NCI-H1436 treated with DMSO at 0.1 percent for 48 hours (cell line): ENCODE results near the gene ALKBH7.
"Not testable (repeated sequence)": the region's sequence is repeated elsewhere in the genome, so short reads cannot be mapped to it uniquely, and the experiment has no call there.

ENCODE experiments used
- DNase-seq: peaks from one replicate; lab custom pipeline; 2025; lab: John Stamatoyannopoulos, UW

Gene ALKBH7, protein sequence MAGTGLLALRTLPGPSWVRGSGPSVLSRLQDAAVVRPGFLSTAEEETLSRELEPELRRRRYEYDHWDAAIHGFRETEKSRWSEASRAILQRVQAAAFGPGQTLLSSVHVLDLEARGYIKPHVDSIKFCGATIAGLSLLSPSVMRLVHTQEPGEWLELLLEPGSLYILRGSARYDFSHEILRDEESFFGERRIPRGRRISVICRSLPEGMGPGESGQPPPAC

DNA sequence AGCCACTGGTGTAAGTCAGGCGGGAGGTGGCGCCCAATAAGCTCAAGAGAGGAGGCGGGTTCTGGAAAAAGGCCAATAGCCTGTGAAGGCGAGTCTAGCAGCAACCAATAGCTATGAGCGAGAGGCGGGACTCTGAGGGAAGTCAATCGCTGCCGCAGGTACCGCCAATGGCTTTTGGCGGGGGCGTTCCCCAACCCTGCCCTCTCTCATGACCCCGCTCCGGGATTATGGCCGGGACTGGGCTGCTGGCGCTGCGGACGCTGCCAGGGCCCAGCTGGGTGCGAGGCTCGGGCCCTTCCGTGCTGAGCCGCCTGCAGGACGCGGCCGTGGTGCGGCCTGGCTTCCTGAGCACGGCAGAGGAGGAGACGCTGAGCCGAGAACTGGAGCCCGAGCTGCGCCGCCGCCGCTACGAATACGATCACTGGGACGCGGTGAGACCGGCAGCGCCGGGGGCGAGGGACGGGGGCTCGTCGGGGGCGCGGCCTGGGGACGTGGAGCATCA is at the start of gene ALKBH7:
TSS of gene ALKBH7 (plus strand) at position 201 of the 502 bp plus-strand sequence. CDS start at position 228, 27 bp downstream.
- peak; percentile 99 for DNase-seq

DNA sequence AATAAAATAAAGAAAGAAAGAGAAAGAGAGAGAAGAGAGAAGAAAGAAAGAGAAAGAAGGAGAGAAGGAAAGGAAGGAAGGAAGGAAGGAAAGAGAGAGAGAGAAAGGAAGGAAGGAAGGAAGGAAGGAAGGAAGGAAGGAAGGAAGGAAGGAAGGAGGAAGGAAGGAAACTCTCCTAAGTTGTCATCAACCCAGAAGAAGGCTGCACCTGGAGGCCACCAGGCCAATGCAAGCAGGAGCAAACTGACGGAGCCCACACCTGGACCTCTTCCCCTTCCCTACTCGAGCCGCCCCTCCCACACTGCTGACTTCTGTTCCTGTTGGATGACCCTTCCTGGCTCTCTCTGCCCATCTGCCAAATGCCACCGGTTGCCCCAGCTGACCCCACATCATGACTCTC is 47.8 kb upstream of the ALKBH7 start:
- DNase-seq: no peak

DNA sequence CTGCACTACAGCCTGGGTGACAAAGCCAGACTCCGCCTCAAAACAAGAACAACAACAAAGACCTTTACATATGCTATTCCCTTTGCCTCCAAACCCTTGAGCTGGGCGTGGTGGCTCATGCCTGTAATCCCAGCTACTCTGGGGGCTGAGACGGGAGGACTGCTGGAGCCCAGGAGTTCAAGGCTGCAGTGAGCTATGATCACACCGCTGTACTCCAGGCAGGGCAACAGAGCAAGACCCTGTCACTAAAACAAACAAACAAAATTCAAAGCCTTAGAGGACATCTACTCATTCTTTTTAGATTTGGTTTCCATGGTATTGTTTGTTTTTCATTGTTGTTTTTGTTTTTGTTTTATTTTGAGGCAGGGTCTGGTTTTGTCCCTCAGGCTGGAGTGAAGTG is 47.0 kb upstream of the ALKBH7 start:
- no peak for DNase-seq

DNA sequence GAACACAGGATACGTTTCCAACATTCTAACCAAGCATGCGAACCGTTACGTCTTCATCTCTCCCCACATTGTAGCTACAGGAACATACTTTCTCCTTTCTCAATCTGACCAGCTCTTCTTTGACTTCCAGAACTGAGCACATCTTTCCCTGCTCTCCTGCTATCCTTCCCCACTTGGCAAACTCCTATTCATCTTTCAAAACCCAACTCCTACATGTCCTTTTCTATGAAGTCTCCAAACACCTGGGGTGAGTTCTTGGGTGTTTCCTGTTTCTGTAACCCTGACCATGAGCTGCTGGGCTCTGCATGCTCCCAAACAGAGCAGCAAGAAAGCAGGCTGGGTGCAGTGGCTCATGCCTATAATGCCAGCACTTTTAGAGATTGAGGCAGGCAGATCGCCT is 45.8 kb upstream of the ALKBH7 start:
- DNase-seq: no peak

DNA sequence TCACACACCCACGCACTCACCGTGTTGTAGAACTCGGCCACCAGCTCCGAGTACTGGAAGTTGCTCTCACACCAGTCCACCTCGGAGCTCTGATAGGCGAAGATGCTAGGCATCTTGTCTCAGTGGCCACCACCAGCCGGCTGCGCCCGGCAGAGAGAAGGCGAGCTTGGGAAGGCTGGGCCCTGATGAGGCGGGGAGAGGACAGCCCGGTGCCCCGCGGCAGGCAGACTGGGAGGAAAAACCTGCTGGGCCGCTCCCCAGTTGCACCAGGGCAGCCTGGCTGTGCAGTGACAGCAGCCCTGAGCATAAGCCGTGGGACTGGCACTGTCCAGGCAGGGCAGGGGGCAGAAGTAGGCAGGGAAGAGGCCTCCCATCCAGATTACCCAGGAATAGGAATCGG is 39.2 kb upstream of the ALKBH7 start, which contains the start of gene ACER1:
TSS of gene ACER1 (minus strand) at position 174 of the 400 bp plus-strand sequence. CDS start at position 113, 61 bp downstream.
- DNase-seq: no peak

DNA sequence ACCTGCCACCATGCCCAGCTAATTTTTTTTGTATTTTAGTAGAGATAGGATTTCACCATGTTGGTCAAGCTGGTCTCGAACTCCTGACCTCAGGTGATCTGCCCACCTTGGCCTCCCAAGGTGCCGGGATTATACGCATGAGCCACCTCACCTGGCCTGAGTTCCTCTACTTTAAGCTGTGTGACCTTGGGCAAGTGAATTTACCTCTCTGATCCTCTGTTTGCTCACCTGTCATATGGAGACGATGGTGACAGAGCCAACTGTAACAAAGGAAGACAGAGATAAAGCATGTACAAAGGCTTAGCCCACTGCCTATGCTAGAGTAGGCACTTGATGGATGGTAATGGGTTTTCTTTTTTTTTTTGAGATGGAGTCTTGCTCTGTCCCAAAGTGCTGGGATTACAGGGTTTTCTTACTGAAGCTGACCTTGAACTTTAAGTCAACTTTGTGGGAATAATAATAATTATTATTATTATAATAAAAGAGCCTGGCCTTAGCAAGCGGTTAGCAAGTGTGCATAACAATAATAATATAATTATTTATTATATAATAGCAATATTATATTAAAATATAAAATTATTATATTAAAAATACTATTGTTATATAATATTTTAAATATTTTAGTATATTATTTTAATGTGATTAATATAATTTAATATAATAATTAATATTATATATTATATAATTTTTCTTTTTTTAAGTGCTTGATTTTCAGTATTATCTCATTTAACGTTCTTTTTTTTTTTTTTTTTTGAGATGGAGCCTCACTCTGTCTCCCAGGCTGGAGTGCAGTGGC is 37.9 kb upstream of the ALKBH7 start:
- DNase-seq: no peak

DNA sequence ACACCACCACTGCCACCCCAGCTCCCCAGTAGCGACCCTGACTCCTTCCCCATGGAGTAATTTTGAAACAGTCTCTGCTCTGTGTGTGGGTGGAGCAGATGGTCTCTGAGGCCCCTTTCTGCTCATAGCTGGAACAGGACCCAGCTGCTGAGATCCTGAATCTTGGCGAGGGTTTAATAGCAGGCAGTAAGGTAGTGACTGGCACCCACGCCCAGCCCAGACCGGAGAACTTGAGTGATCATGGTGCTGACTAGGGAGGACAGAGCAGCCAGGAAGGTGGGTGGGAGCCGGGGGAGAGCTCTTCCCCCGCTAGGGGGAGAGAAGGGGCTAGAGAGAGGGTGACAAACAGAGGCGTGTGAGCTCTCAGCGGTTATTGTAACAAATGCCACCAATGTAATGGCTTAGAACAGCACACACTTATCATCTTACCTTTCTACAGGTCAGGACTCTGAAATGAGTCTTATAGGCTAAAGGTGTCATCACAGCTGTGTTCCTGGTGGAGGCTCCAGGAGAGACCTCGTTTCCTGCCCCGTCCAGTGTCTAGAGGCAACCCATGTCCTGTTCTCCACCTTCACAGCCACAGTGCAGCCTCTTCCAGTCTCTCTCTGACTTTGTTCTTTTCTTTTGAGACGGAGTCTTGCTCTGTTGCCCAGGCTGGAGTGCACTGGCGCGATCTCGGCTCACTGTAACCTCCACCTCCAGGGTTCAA is 31.9 kb upstream of the ALKBH7 start:
- DNase-seq: no peak

DNA sequence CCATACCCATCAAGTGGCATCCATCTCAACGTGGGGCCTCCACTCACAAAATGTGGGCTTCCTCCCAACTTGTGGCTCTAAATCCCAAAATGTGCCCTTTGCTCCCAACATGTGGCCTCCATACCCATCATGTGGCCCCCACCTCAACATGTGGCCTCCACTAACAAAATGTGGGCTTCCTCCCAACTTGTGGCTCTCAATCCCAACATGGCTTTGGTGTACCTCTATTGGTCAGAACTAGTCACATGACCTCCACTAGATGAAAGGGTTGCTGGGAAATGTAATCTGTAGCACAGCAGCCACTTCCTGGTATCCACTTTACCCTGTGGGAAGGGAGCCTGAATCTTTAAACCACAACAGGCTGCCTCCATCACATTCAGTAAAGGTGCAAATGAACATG is 29.1 kb upstream of the ALKBH7 start:
- no peak for DNase-seq

DNA sequence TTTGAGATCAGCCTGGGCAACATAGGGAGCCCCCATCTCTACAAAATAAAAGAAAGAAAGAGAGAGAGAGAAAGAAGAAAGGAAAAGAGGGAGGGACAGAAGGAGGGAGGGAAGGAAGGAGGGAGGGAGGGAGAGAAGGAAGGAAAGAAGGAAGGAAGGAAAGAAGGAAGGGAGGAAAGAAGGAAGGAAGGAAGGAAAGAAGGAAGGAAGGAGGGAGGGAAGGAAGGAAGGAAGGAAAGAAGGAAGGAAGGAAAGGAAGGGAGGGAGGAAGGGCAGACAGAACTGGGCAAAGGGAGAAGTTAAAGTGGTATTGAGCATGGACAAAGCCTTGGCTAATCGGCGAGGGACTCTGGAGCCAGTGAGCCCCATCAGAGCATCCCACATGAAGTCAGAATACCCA is 23.3 kb upstream of the ALKBH7 start:
- not testable (repeated sequence) for DNase-seq

DNA sequence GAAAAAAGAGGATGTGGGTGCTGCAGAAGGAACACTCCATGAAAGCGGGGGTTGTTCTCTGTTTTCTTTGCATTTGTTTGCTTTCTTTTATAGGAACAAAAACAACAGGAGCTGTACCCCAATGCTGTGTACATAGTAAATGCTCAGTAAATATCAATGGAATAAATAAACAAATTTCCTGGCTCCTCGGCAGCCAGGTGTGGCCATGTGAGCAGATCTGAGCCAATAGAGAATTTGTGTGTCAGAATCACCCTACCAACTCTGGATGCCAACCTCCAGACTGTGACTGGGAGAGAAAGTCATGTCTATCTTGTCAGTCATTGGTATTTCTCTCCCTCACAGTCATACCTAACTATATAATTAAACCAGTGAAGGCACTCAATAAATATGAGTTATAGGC is 21.9 kb upstream of the ALKBH7 start:
- no peak for DNase-seq

DNA sequence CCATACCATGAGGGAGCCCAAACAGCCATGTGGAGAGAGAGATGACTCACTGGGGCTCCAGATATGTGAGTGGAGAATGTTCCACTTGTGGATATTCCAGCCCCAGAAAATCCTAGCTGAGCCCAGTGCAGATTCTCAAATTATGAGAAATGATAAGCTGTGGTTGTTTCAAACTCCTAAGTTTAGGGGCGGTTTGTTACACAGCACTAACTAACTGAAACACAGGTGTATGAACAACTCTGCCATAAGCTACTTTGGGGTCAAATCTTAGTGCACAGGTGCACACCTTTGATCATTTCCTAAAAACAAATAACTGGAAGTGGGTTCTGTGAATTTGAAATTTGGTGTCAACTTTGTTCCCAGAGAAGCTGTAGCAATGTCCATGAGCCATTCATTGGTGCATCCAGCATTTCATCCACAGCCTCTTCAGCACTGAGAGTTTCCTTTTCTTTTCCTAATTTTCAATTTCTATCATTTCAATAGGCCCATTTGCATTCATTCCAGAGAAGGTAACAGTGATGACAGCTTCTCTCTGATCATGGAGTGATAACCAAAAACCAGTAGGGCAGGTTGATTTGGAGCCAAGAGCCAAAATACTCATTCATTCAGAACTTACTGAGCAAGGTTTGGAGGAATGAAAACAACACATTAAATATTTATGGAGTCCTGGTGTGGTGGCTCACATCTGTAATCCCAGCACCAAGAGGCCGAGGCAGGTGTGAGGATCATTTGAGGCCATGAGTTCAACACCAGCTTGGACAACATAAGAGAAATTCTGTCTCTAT is 20.0 kb upstream of the ALKBH7 start:
- DNase-seq: no peak

DNA sequence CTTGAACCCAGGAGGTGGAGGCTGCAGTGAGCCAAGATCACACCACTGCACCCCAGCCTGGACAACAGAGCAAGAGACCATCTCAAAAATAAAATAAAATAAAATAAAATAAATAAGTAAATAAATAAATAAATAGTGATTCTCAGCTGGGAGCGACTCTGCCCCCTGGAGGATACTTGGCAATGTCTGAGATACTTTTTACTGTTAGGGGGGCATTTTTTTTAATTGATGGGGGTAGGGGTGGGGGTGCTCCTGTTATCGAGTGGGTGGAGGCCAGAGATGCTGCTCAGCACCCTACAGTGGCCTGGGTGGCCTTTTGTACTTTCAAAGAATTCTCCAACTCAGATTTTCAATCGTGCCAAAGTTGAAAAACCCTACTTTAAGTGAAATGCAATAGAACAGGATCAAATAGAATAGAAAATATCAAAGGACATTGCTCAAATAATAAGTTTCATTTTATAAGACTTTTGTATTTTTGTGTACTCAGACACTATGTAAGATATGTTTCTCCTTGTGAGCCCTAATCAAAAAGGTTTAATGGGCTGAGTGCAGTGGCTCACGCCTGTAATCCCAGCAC is 18.4 kb upstream of the ALKBH7 start:
- no peak for DNase-seq

DNA sequence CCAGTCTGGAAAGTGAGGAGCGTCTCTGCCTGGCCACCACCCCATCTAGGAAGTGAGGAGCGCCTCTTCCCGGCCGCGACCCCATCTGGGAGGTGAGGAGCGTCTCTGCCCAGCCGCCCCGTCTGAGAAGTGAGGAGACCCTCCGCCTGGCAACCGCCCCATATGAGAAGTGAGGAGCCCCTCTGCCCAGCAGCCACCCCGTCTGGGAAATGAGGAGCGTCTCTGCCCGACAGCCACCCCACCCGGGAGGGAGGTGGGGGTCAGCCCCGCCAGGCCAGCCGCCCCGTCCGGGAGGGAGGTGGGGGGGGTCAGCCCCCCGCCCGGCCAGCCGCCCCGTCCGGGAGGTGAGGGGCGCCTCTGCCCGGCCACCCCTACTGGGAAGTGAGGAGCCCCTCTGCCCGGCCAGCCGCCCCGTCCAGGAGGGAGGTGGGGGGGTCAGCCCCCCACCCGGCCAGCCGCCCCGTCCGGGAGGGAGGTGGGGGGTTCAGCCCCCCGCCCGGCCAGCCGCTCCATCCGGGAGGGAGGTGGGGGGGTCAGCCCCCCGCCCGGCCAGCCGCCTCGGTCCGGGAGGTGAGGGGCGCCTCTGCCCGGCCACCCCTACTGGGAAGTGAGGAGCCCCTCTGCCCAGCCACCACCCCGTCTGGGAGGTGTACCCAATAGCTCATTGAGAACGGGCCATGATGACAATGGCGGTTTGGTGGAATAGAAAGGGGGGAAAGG is 17.1 kb upstream of the ALKBH7 start:
- not testable (repeated sequence) for DNase-seq

DNA sequence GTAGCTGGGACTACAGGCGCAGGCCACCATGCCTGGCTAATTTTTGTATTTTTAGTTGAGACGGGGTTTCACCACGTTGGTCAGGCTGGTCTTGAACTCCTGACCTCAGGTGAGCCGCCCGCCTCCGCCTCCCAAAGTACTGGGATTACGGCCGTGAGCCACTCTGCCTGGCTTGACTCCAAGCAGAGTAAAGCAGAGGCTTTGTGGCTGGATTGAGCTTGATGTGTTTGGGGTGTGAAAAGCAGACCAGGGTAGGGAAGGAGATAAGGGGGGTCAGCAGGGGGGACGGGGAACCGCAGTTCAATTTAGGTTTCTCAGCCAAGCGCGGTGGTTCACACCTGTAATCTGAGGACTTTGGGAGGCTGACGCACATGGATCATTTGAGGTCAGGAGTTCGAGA is 15.4 kb upstream of the ALKBH7 start:
- no peak for DNase-seq

DNA sequence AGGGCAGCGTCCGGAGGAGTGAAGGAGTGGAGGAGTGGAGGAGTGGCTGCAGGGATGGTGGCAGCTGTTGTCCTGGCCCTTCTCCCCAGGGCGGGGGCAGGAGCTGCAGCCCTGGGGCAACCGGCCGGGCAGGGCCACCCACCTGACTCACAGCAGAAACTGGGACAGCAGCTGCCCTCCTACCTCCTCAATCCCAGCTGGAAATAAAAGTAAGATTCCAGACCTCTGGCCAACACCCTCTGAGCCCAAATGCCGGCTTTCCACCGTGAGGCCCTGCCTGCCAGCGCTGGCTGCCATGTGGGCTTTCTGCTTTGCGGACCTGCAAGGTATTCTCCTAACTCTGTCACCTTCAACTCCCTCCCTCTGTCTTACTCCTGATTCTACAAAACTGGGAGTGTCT is 14.6 kb upstream of the ALKBH7 start:
- no peak for DNase-seq

DNA sequence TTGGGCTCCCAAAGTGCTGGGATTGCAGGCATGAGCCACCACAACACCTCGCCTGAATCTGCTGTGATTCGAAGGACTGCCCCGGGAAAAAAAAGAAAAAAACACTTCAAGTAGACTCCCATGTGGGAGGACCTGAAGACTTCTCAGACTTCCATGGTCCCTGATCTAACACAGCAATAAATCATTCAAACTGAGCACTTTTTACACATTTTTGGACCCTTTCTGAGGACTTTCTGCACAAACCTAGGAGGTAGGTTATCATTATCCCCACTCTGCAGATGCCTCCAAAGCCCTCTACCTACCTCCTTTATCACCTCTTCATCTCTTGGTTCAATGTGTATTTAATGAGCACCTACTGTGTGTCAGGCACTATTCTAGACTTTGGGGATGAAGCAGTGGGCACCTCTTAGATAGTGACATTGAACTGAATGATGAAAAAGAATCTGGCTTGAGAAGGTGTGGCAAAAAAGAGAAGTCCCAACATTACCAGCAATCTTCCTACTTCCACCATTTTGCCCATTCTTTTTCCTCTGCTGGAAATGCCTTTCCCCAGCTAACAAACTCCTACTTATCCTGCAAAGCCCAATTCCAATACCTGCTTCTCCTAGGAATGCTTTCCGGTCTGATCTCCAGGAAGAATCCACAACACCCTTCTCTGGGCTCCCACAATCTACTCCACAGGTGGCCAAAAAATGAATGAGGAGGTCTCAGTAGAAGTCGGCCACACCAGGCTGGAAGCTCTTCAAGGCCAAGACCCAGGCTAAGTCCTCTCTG is 12.8 kb upstream of the ALKBH7 start:
- no peak for DNase-seq

DNA sequence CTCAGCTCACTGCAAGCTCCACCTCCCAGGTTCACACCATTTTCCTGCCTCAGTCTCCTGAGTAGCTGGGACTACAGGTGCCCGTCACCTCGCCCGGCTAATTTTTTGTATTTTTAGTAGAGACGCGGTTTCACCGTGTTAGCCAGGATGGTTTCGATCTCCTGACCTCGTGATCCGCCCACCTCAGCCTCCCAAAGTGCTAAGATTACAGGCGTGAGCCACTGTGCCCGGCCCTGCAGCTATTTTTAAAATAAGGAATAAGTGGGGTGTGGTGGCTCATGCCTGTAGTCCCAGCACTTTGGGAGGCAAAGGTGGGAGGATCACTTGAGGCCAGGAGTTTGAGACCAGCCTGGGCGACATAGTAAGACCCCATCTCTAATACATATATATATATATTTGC is 12.1 kb upstream of the ALKBH7 start:
- DNase-seq: not testable (repeated sequence)

DNA sequence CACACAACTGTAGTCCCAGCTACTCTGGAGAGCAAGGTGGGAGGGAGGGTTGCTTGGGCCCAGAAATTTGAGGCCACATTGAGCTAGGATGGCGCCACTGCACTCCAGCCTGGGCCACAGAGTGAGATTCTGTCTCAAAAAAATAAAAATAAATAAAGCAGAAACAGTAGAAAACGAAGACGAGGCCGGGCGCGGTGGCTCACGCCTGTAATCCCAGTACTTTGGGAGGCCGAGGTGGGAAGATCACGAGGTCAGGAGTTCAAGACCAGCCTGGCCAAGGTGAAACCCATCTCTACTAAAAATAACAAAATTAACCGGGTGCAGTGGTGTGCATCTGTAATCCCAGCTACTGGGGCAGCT is 11.8 kb upstream of the ALKBH7 start:
- DNase-seq: not testable (repeated sequence)

DNA sequence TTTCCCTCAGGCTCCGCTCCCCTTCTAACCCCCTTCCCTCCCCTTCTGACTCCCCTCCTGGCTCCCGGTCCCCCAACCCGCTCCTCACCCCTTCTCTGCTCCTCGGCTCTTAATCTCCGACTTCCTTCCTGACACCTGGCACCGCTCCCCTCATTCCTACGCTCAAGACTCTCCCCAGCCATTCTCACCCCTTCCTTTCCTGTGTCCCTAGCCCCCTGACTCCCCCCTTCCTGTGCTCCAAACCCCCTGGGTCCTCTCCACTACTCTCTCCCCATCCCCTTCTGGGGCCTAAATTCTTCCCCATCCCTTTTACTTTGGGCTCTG is 10.6 kb upstream of the ALKBH7 start:
- DNase-seq: no peak

DNA sequence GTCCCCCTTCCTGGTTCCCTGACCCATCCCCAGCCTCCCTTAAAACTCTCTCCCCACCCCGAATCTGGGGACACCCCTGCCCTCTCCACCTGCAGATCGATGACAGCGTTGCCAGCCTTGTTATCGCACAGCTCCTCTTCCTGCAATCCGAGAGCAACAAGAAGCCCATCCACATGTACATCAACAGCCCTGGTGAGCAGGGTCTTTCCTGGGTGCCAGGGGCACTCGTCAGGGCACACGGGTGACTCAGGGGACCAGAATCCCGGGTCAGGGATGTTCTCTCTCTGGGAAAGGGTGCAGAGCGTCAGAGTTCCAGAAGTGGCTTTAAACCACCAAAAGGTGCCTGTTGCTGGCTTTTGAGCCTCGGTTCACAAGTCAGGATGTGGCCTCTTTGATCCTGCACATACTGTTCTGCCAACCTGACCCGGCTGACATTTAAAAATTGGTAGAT is 10.2 kb upstream of the ALKBH7 start:
- DNase-seq: no peak
